T47D (cell line): Measurements from ENCODE around the gene CGB3.
"Not testable (repeated sequence)": the region's sequence is repeated elsewhere in the genome, so short reads cannot be mapped to it uniquely, and the experiment has no call there.

ENCODE experiments used
- DNase-seq, 2 experiments: peaks; one replicate each; pipeline versions ENCODE4 v3.0.0 to v3.0.0-alpha.2; 2011 to 2012; ENCODE audit warnings: low read depth in 1 of 2, low spot score in 1 of 2
- JUND ChIP-seq: IDR thresholded peaks from 2 replicates; pipeline ENCODE4 v1.6.1; 2012; ENCODE audit warnings: low read depth
- in situ Hi-C: cut with HindIII; loops from 2 replicates; pipeline ENCODE4 v1.10.0; 2016; ENCODE audit warnings: low sequenced_read_pairs, low pct_unique_long_range_greater_than_20kb

CGB3 gene

DNA sequence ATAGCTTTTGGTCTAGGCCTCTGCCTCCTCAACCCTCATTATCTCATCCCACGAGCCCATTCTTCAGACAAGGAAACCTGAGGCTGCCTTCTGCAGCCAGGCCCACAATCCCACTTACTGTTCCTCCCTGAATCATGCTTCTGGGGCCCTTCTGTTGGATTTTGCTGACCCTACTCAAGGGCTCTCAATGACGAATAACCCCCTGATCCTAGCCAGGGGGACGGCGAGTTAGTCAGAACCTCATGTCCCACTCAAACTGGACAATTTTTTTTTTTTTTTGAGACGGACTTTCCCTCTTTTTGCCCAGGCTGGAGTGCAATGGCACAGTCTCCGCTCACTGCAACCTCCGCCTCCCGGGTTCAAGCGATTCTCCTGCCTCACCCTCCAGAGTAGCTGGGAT, 2.0 kb downstream of the CGB3 start:
- no peak for TF ChIP-seq JUND
- no peak for DNase-seq
- in situ Hi-C loops = no loop called here

DNA sequence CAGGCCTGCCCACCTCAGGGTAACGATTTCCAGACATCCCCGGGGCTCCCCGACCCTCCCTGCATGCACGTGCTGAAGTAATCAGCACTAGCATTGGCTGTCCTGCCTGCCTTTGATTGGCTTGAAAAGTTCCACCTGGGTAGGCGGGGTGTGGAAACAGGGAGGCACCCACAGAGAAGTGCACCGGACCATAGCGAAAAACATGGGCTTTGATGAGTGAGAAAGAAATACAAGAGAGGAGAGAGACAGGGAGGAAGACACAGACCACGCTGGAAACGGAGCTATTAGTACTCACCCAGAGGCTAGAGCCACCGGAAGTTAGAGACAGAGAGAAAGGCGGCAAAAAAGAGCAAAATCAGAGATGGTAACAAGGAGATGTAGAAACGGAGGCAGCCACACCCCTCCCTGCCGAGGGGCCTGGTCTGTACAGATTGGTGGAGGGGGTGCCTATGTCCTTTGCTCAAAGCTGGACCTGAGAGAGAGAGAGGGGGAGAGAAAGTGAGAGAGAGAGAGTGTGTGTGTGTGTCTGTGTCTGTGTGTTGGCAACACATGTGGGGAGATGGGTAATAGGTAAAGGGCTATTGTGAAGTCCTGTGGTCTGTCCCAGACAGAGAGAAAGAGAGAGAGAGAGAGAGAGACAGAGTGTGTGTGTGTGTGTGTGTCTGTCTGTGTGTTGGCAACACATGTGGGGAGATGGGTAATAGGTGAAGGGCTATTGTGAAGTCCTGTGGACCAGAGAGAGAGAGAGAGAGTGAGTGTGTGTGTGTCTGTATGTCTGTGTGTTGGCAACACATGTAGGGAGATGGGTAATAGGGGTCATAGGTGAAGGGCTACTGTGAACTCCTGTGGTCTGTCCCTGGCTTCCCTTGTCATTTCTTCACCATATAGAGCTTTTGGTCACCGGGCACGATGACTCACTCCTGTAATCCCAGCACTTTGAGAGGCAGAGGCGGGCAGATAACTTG, 2.9 kb downstream of the CGB3 start:
- in situ Hi-C loops = no loop called here

GRCh38 chr19:49020342-49020741, 3.8 kb downstream of the CGB3 start:
- no peak for TF ChIP-seq JUND
- DNase-seq = no peak
- in situ Hi-C loops = no loop called here

More for the DNA sequence above, 2.9 kb downstream of the CGB3 start:
- no peak for TF ChIP-seq JUND
- no peak for DNase-seq

- TF ChIP-seq JUND = no peak
- in situ Hi-C loops = no loop called here
- DNase-seq = peak; percentile 74 to 75
These were observed 4.7 kb downstream of the CGB3 start for GRCh38 chr19:49019242-49019932.

DNA sequence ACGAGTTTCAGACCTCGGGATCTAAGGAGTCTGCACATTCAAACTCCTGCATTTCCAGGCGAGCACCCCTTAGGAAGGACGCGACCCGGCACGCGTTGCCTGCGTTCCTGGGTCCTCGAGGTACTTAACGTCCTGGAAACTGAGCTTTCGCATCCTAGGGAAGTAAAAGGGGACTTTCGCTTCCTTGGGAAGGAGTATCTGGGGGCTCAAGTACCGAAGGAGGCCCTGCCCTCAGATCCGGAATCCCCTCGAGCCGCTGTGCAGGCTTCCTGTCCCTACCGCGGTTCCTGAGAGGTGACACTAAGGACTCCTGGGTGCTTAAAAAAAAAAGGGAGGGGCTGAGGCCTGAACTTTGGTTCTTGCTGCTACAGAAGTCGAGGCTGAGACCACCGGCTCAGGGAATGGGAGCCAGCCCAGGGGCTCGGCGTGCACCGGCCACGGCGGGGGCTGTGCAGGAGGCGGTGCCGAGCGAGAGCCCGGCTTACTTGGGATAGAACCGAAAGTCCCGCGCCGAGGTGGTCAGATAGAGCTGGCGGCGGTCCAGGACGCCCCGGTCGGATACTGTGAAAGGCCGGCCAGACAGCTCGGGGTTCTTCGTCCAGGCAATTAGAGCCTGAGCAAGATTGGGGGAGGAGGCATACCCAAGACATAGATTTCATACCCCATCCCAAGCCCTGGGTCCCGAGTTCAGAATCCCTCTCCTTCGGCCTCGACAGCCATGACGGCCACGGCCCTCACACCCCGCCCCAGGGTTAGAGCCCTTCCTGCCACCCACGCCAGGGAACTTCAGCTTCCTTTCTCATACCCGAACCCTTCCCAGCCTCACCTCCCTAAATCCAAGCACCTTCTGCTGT, 5.5 kb downstream of the CGB3 start:
- DNase-seq, in situ Hi-C loops: not testable (repeated sequence)

DNA sequence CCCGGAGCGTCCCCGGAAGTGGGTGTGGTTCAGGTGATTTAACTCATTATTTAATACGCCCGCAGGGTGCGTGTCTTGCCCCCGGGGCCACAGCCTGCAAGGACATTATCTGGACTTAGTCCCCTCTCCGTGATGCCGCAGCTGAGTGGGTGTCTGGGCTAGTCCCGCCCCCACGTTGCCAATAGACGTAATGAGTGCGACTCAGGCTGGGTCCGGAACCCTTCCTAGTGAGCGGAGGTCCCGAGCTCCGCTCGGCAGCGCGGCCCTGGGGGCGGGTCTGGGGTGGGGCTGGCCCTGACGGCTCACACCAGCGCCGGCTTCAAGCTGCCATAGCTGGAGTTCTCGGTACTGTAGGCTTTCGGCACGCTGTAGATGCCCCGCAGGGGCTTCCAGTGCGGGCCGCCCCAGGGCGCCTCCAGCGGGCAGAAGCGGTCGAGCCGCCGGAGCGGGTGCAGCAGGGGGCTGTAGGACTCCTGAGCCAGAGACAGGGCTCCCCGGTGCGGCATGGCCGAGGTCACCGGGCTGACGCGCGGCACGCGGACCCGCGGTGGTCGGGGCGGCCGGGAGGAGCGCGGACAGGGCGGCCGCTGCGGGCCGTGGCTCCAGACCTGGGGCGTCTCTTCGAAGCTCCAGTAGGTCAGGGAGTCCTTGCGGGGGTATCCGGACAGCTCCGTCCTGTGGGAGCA, 6.3 kb downstream of the CGB3 start:
- DNase-seq = peak in 1 of 2 experiments; percentile 45
- in situ Hi-C loops = no loop called here
- no peak for TF ChIP-seq JUND

DNA sequence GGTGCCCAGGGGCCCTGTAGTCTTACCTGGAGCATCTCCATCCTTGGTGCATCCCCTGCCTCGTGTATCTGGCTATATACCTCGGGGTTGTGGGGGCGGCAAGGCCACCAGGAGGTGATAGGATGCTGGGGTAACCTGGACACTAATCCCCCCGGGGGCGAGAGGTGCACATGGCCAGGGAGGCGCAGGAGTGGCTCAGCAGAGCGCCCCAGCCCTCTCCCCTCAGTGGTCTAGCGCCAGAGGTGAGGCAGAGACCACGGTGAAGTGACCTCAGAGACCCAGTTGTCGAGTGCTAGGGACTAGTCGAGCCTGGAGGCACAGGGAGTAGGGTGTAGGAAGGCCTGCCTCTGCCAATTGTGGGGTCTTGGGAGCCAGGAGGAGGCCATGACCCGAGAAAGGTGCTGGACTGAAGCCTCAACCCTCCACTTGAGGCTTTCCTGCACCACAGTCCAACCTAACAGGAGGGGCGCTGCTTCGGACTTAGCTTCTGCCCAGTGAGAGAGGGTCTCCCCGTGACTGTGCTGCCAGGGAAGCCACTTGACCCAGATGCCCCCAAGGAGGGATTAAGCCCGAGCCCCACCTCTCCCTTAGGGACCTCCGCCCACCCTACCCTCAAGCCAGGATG, 7.0 kb downstream of the CGB3 start, which contains the start of gene LHB:
Gene LHB, minus strand, starts transcription at position 51 of the 625 bp plus-strand sequence. Its CDS starts 10 bp downstream, at position 41.
- in situ Hi-C loops = no loop called here
- no peak for TF ChIP-seq JUND
- DNase-seq = no peak

- in situ Hi-C loops = no loop called here
- no peak for DNase-seq
- TF ChIP-seq JUND = no peak
These were observed 7.9 kb downstream of the CGB3 start for GRCh38 chr19:49016067-49016839.

- TF ChIP-seq JUND = no peak
These were observed 9.3 kb downstream of the CGB3 start for GRCh38 chr19:49014870-49015255.

GRCh38 chr19:49014123-49014869, 9.8 kb downstream of the CGB3 start:
- TF ChIP-seq JUND = no peak
- in situ Hi-C loops = no loop called here
- DNase-seq = no peak

More at GRCh38 chr19:49014870-49015255, 9.3 kb downstream of the CGB3 start:
- no peak for DNase-seq
- in situ Hi-C loops = no loop called here
